ENCODE data around the gene CADPS.
A peak's percentile ranks its signal among the peaks of the same experiment; 100 is the strongest.

The CADPS gene

GRCh38 chr3:62605413-62606068, 269.7 kb downstream of the CADPS start:
- H3K27ac ChIP-seq, result no peak overlapping the region
- CTCF ChIA-PET, result no interaction called here
- no peak for TF ChIP-seq CTCF (conservative IDR thresholded peaks at IDR 0.05; ENCODE audit: low read depth)
- no peak for DNase-seq (ENCODE audit: low spot score)
- POLR2A ChIA-PET (ENCODE audit: low non-redundant PET), result no interaction called here

- POLR2A ChIA-PET (ENCODE audit: low non-redundant PET), result interaction anchor here (0.6 kb wide), 1 partner anchor 98 kb away, joined by 3 read pairs; no protein-coding TSS in a partner anchor
- TF ChIP-seq CTCF (conservative IDR thresholded peaks at IDR 0.05; ENCODE audit: low read depth), result no peak
- peak overlapping the region; percentile 94; the same call in 1 of the 2 replicates for H3K27ac ChIP-seq
- CTCF ChIA-PET, result no interaction called here
- DNase-seq (ENCODE audit: low spot score), result no peak
Observed at GRCh38 chr3:62604751-62605351, 270.4 kb downstream of the CADPS start.

- peak overlapping the region; percentile 94 for H3K27ac ChIP-seq
- DNase-seq (ENCODE audit: low spot score), result peak; percentile 61
- ChIA-PET POLR2A (ENCODE audit: low non-redundant PET) (no interaction called here), CTCF (no interaction called here)
- no peak for TF ChIP-seq CTCF (conservative IDR thresholded peaks at IDR 0.05; ENCODE audit: low read depth)
Observed at GRCh38 chr3:62604298-62604697, 270.9 kb downstream of the CADPS start.

GRCh38 chr3:62602987-62603386, 272.2 kb downstream of the CADPS start:
- ChIA-PET CTCF (interaction anchor here (0.6 kb wide), 1 partner anchor 168 kb away, joined by 4 read pairs; no protein-coding TSS in a partner anchor), POLR2A (ENCODE audit: low non-redundant PET) (interaction anchor here (0.6 kb wide), 1 partner anchor 277 kb away, joined by 3 read pairs; no protein-coding TSS in a partner anchor)
- no peak for DNase-seq (ENCODE audit: low spot score)
- H3K27ac ChIP-seq, result no peak overlapping the region
- no peak for TF ChIP-seq CTCF (conservative IDR thresholded peaks at IDR 0.05; ENCODE audit: low read depth)

GRCh38 chr3:62602129-62602770, 273.0 kb downstream of the CADPS start:
- ChIA-PET POLR2A (ENCODE audit: low non-redundant PET) (interaction anchor here (0.6 kb wide), 1 partner anchor 276 kb away, joined by 3 read pairs; no protein-coding TSS in a partner anchor), CTCF (no interaction called here)
- no peak for TF ChIP-seq CTCF (conservative IDR thresholded peaks at IDR 0.05; ENCODE audit: low read depth)
- no peak for DNase-seq (ENCODE audit: low spot score)
- no peak overlapping the region; the same call in 1 of the 2 replicates for H3K27ac ChIP-seq

- peak; percentile 63 for DNase-seq (ENCODE audit: low spot score)
- ChIA-PET CTCF (no interaction called here), POLR2A (ENCODE audit: low non-redundant PET) (no interaction called here)
- no peak overlapping the region for H3K27ac ChIP-seq
- no peak for TF ChIP-seq CTCF (conservative IDR thresholded peaks at IDR 0.05; ENCODE audit: low read depth)
Observed at GRCh38 chr3:62601238-62602070, 273.8 kb downstream of the CADPS start.
